A673 (cell line): ENCODE measurements around the gene TWF2. TPM values are rescaled to one million over a fixed set of nuclear protein-coding genes. Genes with fewer than 3 reads are reported as not detected.

Source experiments
- BruUV-seq: library from RNA; stranded (reverse); fragments of 400-500 nt; replicated peaks from 2 replicates; lab custom pipeline; 2021; lab: Mats Ljungman, UMichigan
- CTCF ChIA-PET: fragments of 300-600 bp; sonication (Branson Sonifier 250); formaldehyde crosslinking; loops from one replicate; lab custom pipeline; 2022; ENCODE audit warnings: antibody characterized with exemption; lab: Charles Lee
- POLR2A ChIA-PET: fragments of 300-600 bp; sonication (Branson Sonifier 250); formaldehyde crosslinking; loops from one replicate; lab custom pipeline; 2022; ENCODE audit warnings: antibody characterized with exemption; ENCODE audit not compliant: low non-redundant PET; lab: Charles Lee
- DNase-seq: peaks from one replicate; pipeline ENCODE4 v3.0.0-alpha.2; 2015; ENCODE audit warnings: low spot score
- H3K27ac ChIP-seq: fragments of 200-600 bp; sonication (generic); 2 replicates; pipeline ENCODE4 v1.5.1; 2016; ENCODE audit warnings: mixed run types, low read depth, mild to moderate bottlenecking, mixed read lengths, antibody characterized with exemption, low read length; ENCODE audit not compliant: poor library complexity, severe bottlenecking
- H3K27me3 ChIP-seq: fragments of 200-600 bp; sonication (generic); replicated peaks from 2 replicates; pipeline ENCODE4 v1.6.1; 2017; ENCODE audit warnings: mixed run types, low read depth, mild to moderate bottlenecking, mixed read lengths, antibody characterized with exemption, low read length; ENCODE audit not compliant: insufficient read depth, poor library complexity
- H3K36me3 ChIP-seq: fragments of 200-600 bp; sonication (generic); 2 replicates; pipeline ENCODE4 v1.6.1; 2016; ENCODE audit warnings: mixed run types, mild to moderate bottlenecking, mixed read lengths, antibody characterized with exemption, low read length; ENCODE audit not compliant: insufficient read depth, poor library complexity, severe bottlenecking
- H3K4me1 ChIP-seq: fragments of 200-600 bp; sonication (generic); 2 replicates; pipeline ENCODE4 v1.6.1; 2017; ENCODE audit warnings: mixed run types, mild to moderate bottlenecking, mixed read lengths, antibody characterized with exemption, low read length; ENCODE audit not compliant: insufficient read depth, poor library complexity, severe bottlenecking
- H3K4me3 ChIP-seq: fragments of 200-600 bp; sonication (generic); 2 replicates; pipeline ENCODE4 v1.5.1; 2016; ENCODE audit warnings: low read depth, mixed run types, mild to moderate bottlenecking, mixed read lengths, low read length; ENCODE audit not compliant: poor library complexity, severe bottlenecking
- H3K9me3 ChIP-seq: fragments of 200-600 bp; sonication (generic); 2 replicates; pipeline ENCODE4 v1.6.1; 2016; ENCODE audit warnings: mixed run types, low read depth, mild to moderate bottlenecking, mixed read lengths, antibody characterized with exemption, low read length; ENCODE audit not compliant: poor library complexity, severe bottlenecking
- EZH2 ChIP-seq: fragments of 200-600 bp; sonication (generic); IDR thresholded peaks from 2 replicates; pipeline ENCODE4 v1.6.1; 2017; ENCODE audit warnings: borderline replicate concordance, low read depth, mild to moderate bottlenecking, mixed read lengths, antibody characterized with exemption, low read length; ENCODE audit not compliant: poor library complexity, severe bottlenecking
- intact Hi-C: fragments of 100-400 bp; cut with micrococcal nuclease; formaldehyde crosslinking; loops from one replicate; pipeline ENCODE4 v1.10.0; 2022; ENCODE audit not compliant: unreplicated experiment
- total RNA-seq: library from RNA; stranded (reverse); gene quantifications from 2 replicates; pipeline ENCODE4 v1.2.3, GENCODE V29; 2021
- TF ChIP-seq, protein P1 (sequence below): fragments of 300-800, 200-600 bp; sonication (generic); conservative IDR thresholded peaks from 2 replicates; pipeline ENCODE4 v1.5.1; 2017; ENCODE audit warnings: low read depth, mild to moderate bottlenecking, antibody characterized with exemption, low read length, moderate library complexity, mixed read lengths

The TWF2 gene
- total RNA-seq, 1 experiment from 2014 or later = 18.3 TPM

DNA sequence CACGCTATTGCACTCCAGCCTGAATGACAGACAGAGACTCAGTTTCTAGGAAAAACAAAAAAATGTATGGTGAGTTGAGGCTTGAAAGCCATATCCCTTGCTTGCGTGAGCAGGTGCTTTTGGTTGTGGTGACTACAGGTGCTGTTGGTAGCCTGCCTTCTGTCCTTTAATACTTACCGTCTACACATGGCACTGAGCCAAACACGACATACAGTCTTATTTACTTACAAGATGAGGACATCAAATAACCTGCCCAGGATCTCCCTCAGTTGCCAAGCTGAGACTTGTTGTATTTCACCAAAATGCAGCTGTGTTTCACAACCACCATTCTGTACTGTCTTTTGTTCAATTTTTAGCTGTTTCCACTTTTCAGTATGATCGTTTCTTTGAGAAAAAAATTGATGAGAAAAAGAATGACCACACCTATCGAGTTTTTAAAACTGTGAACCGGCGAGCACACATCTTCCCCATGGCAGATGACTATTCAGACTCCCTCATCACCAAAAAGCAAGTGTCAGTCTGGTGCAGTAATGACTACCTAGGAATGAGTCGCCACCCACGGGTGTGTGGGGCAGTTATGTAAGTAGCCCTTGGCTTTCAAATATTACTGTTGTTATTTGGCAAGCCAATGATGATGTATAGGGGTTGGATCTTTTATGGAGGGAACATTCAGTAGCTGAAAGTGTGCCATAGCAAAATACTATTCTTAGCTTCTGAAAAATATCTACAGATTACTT is 34.5 kb downstream of the TWF2 start:
- H3K9me3 ChIP-seq = no peaks in the 10 kb centered on the region
- POLR2A ChIA-PET = no interaction called here
- no peak for TF ChIP-seq EZH2
- TF ChIP-seq, protein P1, sequence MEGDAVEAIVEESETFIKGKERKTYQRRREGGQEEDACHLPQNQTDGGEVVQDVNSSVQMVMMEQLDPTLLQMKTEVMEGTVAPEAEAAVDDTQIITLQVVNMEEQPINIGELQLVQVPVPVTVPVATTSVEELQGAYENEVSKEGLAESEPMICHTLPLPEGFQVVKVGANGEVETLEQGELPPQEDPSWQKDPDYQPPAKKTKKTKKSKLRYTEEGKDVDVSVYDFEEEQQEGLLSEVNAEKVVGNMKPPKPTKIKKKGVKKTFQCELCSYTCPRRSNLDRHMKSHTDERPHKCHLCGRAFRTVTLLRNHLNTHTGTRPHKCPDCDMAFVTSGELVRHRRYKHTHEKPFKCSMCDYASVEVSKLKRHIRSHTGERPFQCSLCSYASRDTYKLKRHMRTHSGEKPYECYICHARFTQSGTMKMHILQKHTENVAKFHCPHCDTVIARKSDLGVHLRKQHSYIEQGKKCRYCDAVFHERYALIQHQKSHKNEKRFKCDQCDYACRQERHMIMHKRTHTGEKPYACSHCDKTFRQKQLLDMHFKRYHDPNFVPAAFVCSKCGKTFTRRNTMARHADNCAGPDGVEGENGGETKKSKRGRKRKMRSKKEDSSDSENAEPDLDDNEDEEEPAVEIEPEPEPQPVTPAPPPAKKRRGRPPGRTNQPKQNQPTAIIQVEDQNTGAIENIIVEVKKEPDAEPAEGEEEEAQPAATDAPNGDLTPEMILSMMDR = no peak
- H3K4me3 ChIP-seq = no peak overlapping the region
- no TSS peak for BruUV-seq
- H3K27me3 ChIP-seq = no peaks in the 10 kb centered on the region
- H3K36me3 ChIP-seq = peaks cover 46% of the 10 kb centered on the region
- H3K4me1 ChIP-seq = no peaks in the 10 kb centered on the region
- CTCF ChIA-PET = no interaction called here
- DNase-seq = no peak
- H3K27ac ChIP-seq = no peak overlapping the region
- intact Hi-C loops = no loop called here

GRCh38 chr3:52203701-52204100 is 35.3 kb downstream of the TWF2 start:
- Histone ChIP-seq H3K27me3 (no peaks in the 10 kb centered on the region), H3K27ac (no peak overlapping the region), H3K9me3 (no peaks in the 10 kb centered on the region), H3K36me3 (peaks cover 45% of the 10 kb centered on the region), H3K4me3 (no peak overlapping the region), H3K4me1 (no peaks in the 10 kb centered on the region)
- ChIA-PET POLR2A (no interaction called here), CTCF (no interaction called here)
- TF ChIP-seq EZH2 = no peak
- TF ChIP-seq, protein P1 = no peak
- BruUV-seq = no TSS peak
- DNase-seq = no peak
- intact Hi-C loops = no loop called here

DNA sequence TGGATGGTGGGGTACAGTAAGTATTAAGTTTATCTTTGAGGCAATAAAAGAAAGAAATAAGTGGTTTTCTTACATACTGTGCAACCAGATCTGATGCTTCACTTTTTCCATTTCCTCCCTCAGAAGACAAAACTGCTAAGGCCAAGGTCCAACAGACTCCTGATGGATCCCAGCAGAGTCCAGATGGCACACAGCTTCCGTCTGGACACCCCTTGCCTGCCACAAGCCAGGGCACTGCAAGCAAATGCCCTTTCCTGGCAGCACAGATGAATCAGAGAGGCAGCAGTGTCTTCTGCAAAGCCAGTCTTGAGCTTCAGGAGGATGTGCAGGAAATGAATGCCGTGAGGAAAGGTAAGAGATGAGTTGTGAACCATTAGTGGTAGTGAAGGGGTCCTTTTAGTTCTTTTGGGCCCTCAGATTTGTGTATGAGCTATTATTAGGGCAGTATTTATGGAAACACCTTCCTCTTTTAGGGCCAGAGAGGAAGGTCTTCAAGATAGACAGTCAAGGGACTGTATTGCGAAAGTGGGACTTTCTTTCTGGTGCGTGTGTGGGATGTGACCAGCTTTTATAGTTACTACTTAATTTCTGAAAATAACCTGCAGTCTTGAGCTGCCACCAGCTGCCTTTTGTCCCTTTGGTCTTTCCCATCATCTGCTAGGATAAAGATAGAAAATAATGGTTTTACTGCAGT is 36.4 kb downstream of the TWF2 start:
- Histone ChIP-seq H3K9me3 (no peaks in the 10 kb centered on the region), H3K36me3 (peaks cover 35% of the 10 kb centered on the region), H3K4me3 (no peak overlapping the region), H3K4me1 (no peaks in the 10 kb centered on the region), H3K27me3 (no peaks in the 10 kb centered on the region), H3K27ac (no peak overlapping the region)
- CTCF ChIA-PET = no interaction called here
- BruUV-seq = no TSS peak
- DNase-seq = no peak
- intact Hi-C loops = no loop called here
- POLR2A ChIA-PET = interaction anchor here (0.5 to 0.6 kb wide), 3 partner anchors 8 to 831 kb away, joined by 3 to 5 read pairs (median 3); no protein-coding TSS in a partner anchor
- TF ChIP-seq, protein P1 = no peak
- TF ChIP-seq EZH2 = no peak
